GM12864 (cell line): ENCODE measurements around the gene IVNS1ABP.

Experiments used
- DNase-seq: peaks from one replicate; pipeline ENCODE4 v3.0.0-alpha.2; 2011; ENCODE audit warnings: low read depth
- H3K4me3 ChIP-seq: 2 replicates; pipeline ENCODE4 v1.5.1; 2011; ENCODE audit warnings: mild to moderate bottlenecking, low read depth, low read length, control low read depth
- CTCF ChIP-seq: IDR thresholded peaks from 2 replicates; pipeline ENCODE4 v1.5.1; 2011; ENCODE audit warnings: low read depth, mild to moderate bottlenecking, moderate library complexity, low read length, control low read depth, inconsistent platforms; ENCODE audit errors: missing control alignments

IVNS1ABP gene

GRCh38 chr1:185353124-185353523, 36.1 kb upstream of the IVNS1ABP start:
- DNase-seq: no peak
- no peak overlapping the region for H3K4me3 ChIP-seq
- TF ChIP-seq CTCF: no peak

- no peak for TF ChIP-seq CTCF
- H3K4me3 ChIP-seq: no peak overlapping the region
- no peak for DNase-seq
Observed at GRCh38 chr1:185351734-185352466, 34.9 kb upstream of the IVNS1ABP start.

- no peak for DNase-seq
- H3K4me3 ChIP-seq: no peak overlapping the region
- TF ChIP-seq CTCF: no peak
Observed at GRCh38 chr1:185350027-185350442, 33.0 kb upstream of the IVNS1ABP start.

GRCh38 chr1:185349556-185349955, 32.5 kb upstream of the IVNS1ABP start:
- DNase-seq: no peak
- no peak for TF ChIP-seq CTCF
- no peak overlapping the region for H3K4me3 ChIP-seq

- H3K4me3 ChIP-seq: no peak overlapping the region
- TF ChIP-seq CTCF: no peak
- DNase-seq: no peak
Observed at GRCh38 chr1:185348985-185349384, 31.9 kb upstream of the IVNS1ABP start.

GRCh38 chr1:185348296-185348695, 31.3 kb upstream of the IVNS1ABP start:
- H3K4me3 ChIP-seq: no peak overlapping the region
- TF ChIP-seq CTCF: no peak
- no peak for DNase-seq
